K562 (cell line): ENCODE measurements around the gene NTM. TPM values are rescaled to one million over a fixed set of nuclear protein-coding genes. Genes with fewer than 3 reads are reported as not detected.

Experiments
- ATAC-seq: fragments of 200-7000 bp; cut with Tn5 transposase; 3 replicates; pipeline ENCODE4 v1.9.1; 2020; ENCODE audit warnings: moderate library complexity
- BruUV-seq: library from RNA; stranded (reverse); fragments of 400-500 nt; replicated peaks from 2 replicates; lab custom pipeline; 2021; lab: Mats Ljungman, UMichigan
- CTCF ChIA-PET: fragments of 300-600 bp; formaldehyde crosslinking; extraction: SDS; loops from one replicate; lab custom pipeline; 2021; ENCODE audit warnings: low intra/inter-chr PET ratio; lab: Yijun Ruan, JAX
- POLR2A ChIA-PET: fragments of 300-600, 350-650 bp; sonication (Branson Sonifier 250); formaldehyde crosslinking; extraction: SDS; loops from one replicate; lab custom pipeline; 2021; ENCODE audit warnings: antibody characterized with exemption, inconsistent platforms; lab: Yijun Ruan, JAX
- DNase-seq, 4 experiments: peaks; one replicate each; pipeline versions ENCODE4 v3.0.0 to v3.0.0-alpha.2; 2011 to 2018; ENCODE audit warnings: low spot score in 3 of 4, mixed read lengths in 3 of 4; ENCODE audit errors: extremely low read depth in 1 of 4
- FAIRE-seq: peaks from 2 replicates; lab custom pipeline; 2011; peaks lifted over from hg19 to GRCh38; lab: Jason Lieb, UNC
- H2AFZ ChIP-seq: 2 replicates; pipeline ENCODE4 v1.6.0; 2011; ENCODE audit warnings: low read depth, low read length, control low read depth, inconsistent platforms
- H3K27ac ChIP-seq: fragments of 200-600 bp; 3 replicates; pipeline ENCODE4 v1.8.0; 2011; ENCODE audit warnings: low read depth, mild to moderate bottlenecking, control low read depth, inconsistent platforms, low read length, moderate library complexity, mixed read lengths; ENCODE audit errors: extremely low read depth
- H3K27me3 ChIP-seq, 2 experiments: fragments of 300-600 bp in 1 of 2; 2 replicates in 1 of 2; 3 replicates in 1 of 2; pipeline versions ENCODE4 v1.6.0 to v1.8.0; 2011; ENCODE audit warnings: inconsistent platforms in 2 of 2, low read length in 2 of 2, mild to moderate bottlenecking in 1 of 2, mixed read lengths in 1 of 2, moderate library complexity in 1 of 2; ENCODE audit not compliant: control insufficient read depth in 2 of 2, insufficient read depth in 2 of 2
- H3K36me3 ChIP-seq: fragments of 300-600 bp; 3 replicates; pipeline ENCODE4 v1.8.0; 2011; ENCODE audit warnings: mild to moderate bottlenecking, low read length, inconsistent platforms; ENCODE audit not compliant: control insufficient read depth, insufficient read depth
- H3K4me1 ChIP-seq, 2 experiments: fragments of 200-600 bp in 1 of 2; replicated peaks in 1 of 2; 2 replicates in 1 of 2; 3 replicates in 1 of 2; pipeline versions ENCODE4 v1.5.1 to v1.8.0; 2011; ENCODE audit warnings: inconsistent platforms in 2 of 2, low read length in 2 of 2, mild to moderate bottlenecking in 1 of 2, mixed read lengths in 1 of 2, moderate library complexity in 1 of 2; ENCODE audit not compliant: control insufficient read depth in 2 of 2, insufficient read depth in 2 of 2
- H3K4me2 ChIP-seq: 2 replicates; pipeline ENCODE4 v1.6.1; 2011; ENCODE audit warnings: low read length, control low read depth, inconsistent platforms, mixed read lengths; ENCODE audit not compliant: insufficient read depth
- H3K4me3 ChIP-seq: fragments of 200-600 bp; sonication (generic), shearing (Covaris generic); 2 replicates; pipeline ENCODE4 v1.5.1; 2016; ENCODE audit warnings: control low read depth, inconsistent platforms
- H3K79me2 ChIP-seq: fragments of 200-600 bp; 3 replicates; pipeline ENCODE4 v1.8.0; 2011; ENCODE audit warnings: low read length, inconsistent platforms; ENCODE audit not compliant: control insufficient read depth, insufficient read depth
- H3K9ac ChIP-seq, 2 experiments: 2 replicates each; pipeline versions ENCODE4 v1.6.0 to v1.6.1; 2011; ENCODE audit warnings: low read depth in 2 of 2, low read length in 2 of 2, control low read depth in 1 of 2, inconsistent platforms in 1 of 2, mild to moderate bottlenecking in 1 of 2, mixed read lengths in 1 of 2; ENCODE audit not compliant: insufficient read depth in 1 of 2
- H3K9me1 ChIP-seq: one replicate; pipeline ENCODE4 v1.6.0; 2011; ENCODE audit warnings: inconsistent platforms, mild to moderate bottlenecking, low read length, moderate library complexity; ENCODE audit not compliant: control insufficient read depth, insufficient read depth
- H3K9me3 ChIP-seq: replicated peaks from 2 replicates; pipeline ENCODE4 v1.5.1; 2011; ENCODE audit warnings: low read depth, low read length, inconsistent platforms; ENCODE audit not compliant: control insufficient read depth, insufficient read depth
- H4K20me1 ChIP-seq: replicated peaks from 2 replicates; pipeline ENCODE4 v1.6.1; 2011; ENCODE audit warnings: low read length, inconsistent platforms, mixed read lengths; ENCODE audit not compliant: control insufficient read depth, insufficient read depth
- BHLHE40 ChIP-seq: IDR thresholded peaks from 2 replicates; pipeline ENCODE4 v1.6.1; 2011; ENCODE audit warnings: low read length, improper control_type of control experiment
- BRD4 ChIP-seq: fragments of 200-600 bp; sonication (generic); IDR thresholded peaks from 2 replicates; pipeline ENCODE4 v1.6.1; 2017; ENCODE audit warnings: inconsistent platforms
- CCNT2 ChIP-seq: IDR thresholded peaks from 2 replicates; pipeline ENCODE4 v1.6.1; 2011; ENCODE audit warnings: borderline replicate concordance, low read depth, mild to moderate bottlenecking, moderate library complexity, mixed read lengths, low read length; ENCODE audit not compliant: insufficient read length; ENCODE audit errors: extremely low read depth
- NCOA1 ChIP-seq: fragments of 450-650 bp; IDR thresholded peaks from 2 replicates; pipeline ENCODE4 v1.6.1; 2016; ENCODE audit warnings: low read depth
- SNIP1 ChIP-seq: fragments of 450-650 bp; IDR thresholded peaks from 2 replicates; pipeline ENCODE4 v1.7.1; 2017; ENCODE audit warnings: low read depth, mild to moderate bottlenecking
- ZFP1 ChIP-seq: fragments of 450-650 bp; formaldehyde crosslinking; IDR thresholded peaks from 2 replicates; pipeline ENCODE4 v1.4.0; 2020; ENCODE audit warnings: mild to moderate bottlenecking, mixed read lengths
- ZFX ChIP-seq: sonication (generic); formaldehyde crosslinking; IDR thresholded peaks from 2 replicates; pipeline ENCODE4 v1.8.0; 2022; ENCODE audit warnings: mild to moderate bottlenecking, missing genetic modification reagents, moderate library complexity
- ZNF217 ChIP-seq: sonication (generic); formaldehyde crosslinking; IDR thresholded peaks from 2 replicates; pipeline ENCODE4 v1.8.0; 2022; ENCODE audit warnings: mild to moderate bottlenecking, missing genetic modification reagents
- ZNF589 ChIP-seq: fragments of 200-800 bp; sonication (Bioruptor generic); IDR thresholded peaks from 2 replicates; pipeline ENCODE4 v1.6.1; 2016; ENCODE audit warnings: low read depth, missing genetic modification characterization, missing compliant biosample characterization
- WGBS: fragments of 100-300 bp; shearing (Covaris generic); methylation state at CpG from one replicate; pipeline ENCODE4 v1.1.6; 2016; ENCODE audit warnings: low coverage, mixed read lengths; ENCODE audit not compliant: insufficient coverage; ENCODE audit errors: missing lambda C conversion rate; 5-methylcytosine and 5-hydroxymethylcytosine counted together
- in situ Hi-C: fragments of 300-500 bp; cut with MboI; formaldehyde crosslinking; loops from 4 replicates; pipeline ENCODE4 v1.15.0; 2018; ENCODE audit warnings: inconsistent platforms, mixed read lengths
- intact Hi-C: fragments of 100-400 bp; cut with micrococcal nuclease; formaldehyde crosslinking; loops from 2 replicates; pipeline ENCODE4 v1.14.2; 2022
- polyA plus RNA-seq, 8 experiments: library from polyadenylated mRNA; depleted of rRNA in 4 of 8; stranded (reverse) in 5 of 8; unstranded in 3 of 8; fragments of >200 nt; fragmentation: Nextera tagmentation in 2 of 8; fragmentation: Illumina TruSeq in 1 of 8; extraction: Ambion mirVana in 2 of 8; extraction: Trizol in 1 of 8; gene quantifications; 2 replicates each; pipeline versions ENCODE4 v1.2.1 to v1.2.3, GENCODE V29; 2011 to 2014; ENCODE audit warnings: inconsistent platforms in 1 of 8, missing spikeins in 1 of 8
- total RNA-seq, 7 experiments: library from RNA; depleted of rRNA in 6 of 7; stranded (reverse); fragments of >200 nt in 6 of 7; fragmentation: Illumina TruSeq in 2 of 7; extraction: Trizol in 2 of 7; gene quantifications; 2 replicates each; pipeline versions ENCODE4 v1.2.1 to v1.2.3, GENCODE V29; 2011 to 2021; ENCODE audit warnings: low replicate concordance in 1 of 7
- TF ChIP-seq, protein P1 (sequence below), 2 experiments: fragments of 450-650 bp in 1 of 2; IDR thresholded peaks; 2 replicates each; pipeline ENCODE4 v1.6.1; 2011 to 2017; ENCODE audit warnings: low read depth in 2 of 2, antibody characterized with exemption in 1 of 2, borderline replicate concordance in 1 of 2, low read length in 1 of 2, mild to moderate bottlenecking in 1 of 2, mixed read lengths in 1 of 2; ENCODE audit not compliant: control insufficient read depth in 1 of 2
- TF ChIP-seq, protein P2 (sequence below): fragments of 450-650 bp; IDR thresholded peaks from 2 replicates; pipeline ENCODE4 v1.6.1; 2016
- TF ChIP-seq, protein P3 (sequence below): sonication (generic); formaldehyde crosslinking; IDR thresholded peaks from 2 replicates; pipeline ENCODE4 v1.8.0; 2022; ENCODE audit warnings: mild to moderate bottlenecking, missing genetic modification reagents

Gene NTM
- total and polyA plus RNA-seq, 9 of the 15 experiments (the other 6 are each of a cell fraction or from before 2014, with no cell fraction given) = not detected

DNA sequence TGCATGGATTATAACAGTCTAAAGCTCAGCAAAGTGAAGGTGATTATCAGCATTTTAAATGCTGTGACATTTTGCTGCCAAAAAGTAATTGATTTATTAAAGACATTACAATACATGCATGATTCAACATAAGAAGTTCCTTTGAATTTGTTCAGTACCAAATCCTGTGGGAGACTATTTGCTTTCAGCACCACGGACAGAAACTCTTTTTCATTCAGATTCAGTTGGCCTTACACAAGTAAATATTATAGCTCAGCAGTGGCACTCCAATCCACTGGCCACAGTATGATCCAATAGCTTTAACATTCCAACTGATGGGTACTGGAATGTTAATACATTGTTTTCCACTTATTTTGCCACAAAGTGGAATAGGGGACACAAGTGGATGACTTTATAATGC lies 806.7 kb downstream of the NTM start (continued):
- TF ChIP-seq, protein P1, sequence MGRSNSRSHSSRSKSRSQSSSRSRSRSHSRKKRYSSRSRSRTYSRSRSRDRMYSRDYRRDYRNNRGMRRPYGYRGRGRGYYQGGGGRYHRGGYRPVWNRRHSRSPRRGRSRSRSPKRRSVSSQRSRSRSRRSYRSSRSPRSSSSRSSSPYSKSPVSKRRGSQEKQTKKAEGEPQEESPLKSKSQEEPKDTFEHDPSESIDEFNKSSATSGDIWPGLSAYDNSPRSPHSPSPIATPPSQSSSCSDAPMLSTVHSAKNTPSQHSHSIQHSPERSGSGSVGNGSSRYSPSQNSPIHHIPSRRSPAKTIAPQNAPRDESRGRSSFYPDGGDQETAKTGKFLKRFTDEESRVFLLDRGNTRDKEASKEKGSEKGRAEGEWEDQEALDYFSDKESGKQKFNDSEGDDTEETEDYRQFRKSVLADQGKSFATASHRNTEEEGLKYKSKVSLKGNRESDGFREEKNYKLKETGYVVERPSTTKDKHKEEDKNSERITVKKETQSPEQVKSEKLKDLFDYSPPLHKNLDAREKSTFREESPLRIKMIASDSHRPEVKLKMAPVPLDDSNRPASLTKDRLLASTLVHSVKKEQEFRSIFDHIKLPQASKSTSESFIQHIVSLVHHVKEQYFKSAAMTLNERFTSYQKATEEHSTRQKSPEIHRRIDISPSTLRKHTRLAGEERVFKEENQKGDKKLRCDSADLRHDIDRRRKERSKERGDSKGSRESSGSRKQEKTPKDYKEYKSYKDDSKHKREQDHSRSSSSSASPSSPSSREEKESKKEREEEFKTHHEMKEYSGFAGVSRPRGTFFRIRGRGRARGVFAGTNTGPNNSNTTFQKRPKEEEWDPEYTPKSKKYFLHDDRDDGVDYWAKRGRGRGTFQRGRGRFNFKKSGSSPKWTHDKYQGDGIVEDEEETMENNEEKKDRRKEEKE (IDR thresholded peaks at IDR 0.05; ENCODE audit: borderline replicate concordance in 1 of 2, control insufficient read depth in 1 of 2, low read depth in 2 of 2, low read length in 1 of 2) = no peak

DNA sequence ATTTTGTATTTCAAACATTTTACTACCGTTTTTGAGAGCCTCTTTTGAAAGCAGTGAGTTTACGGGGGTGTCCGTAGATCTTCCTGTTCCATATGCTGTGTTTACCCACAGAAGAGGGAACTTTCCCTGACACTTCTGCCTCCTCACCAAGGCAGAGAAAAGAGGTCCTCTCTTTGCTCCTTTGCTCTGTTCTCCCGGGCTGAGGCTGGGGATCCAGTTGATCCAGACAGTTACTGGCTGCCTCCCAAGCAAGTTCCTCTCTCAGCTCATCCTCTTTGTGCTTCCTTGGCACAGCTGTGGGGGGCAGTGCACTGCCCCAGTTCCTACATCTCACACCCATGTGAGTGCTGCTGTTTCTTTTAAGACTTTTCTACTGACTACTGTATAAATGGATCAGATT lies 813.7 kb downstream of the NTM start:
- POLR2A ChIA-PET = no interaction called here

More for the DNA sequence above, 813.7 kb downstream of the NTM start:
- ATAC-seq = no peak
- Histone ChIP-seq H3K9me1 (no peaks in the 10 kb centered on the region), H3K4me2 (no peak overlapping the region), H3K9me3 (0 out of 2 replicates have a peak, but pooled peaks cover 1% of the 10 kb centered on the region), H3K9ac (no peak overlapping the region), H3K4me3 (no peak overlapping the region), H3K27ac (no peak overlapping the region), H3K4me1 (no peaks in the 10 kb centered on the region), H4K20me1 (no peaks in the 10 kb centered on the region), H3K36me3 (no peaks in the 10 kb centered on the region), H2AFZ (no peak overlapping the region), H3K27me3 (no peaks in the 10 kb centered on the region), H3K79me2 (no peaks in the 10 kb centered on the region)
- in situ Hi-C loops (no loop called here), intact Hi-C loops (no loop called here)
- CTCF ChIA-PET = no interaction called here
- BruUV-seq = no TSS peak
- TF ChIP-seq SNIP1 (no peak), ZFX (CRISPR knock-in tag) (no peak), ZNF589 (CRISPR knock-in tag) (no peak), CCNT2 (no peak), BHLHE40 (no peak), BRD4 (no peak), ZFP1 (CRISPR knock-in tag) (no peak), NCOA1 (no peak), ZNF217 (CRISPR knock-in tag) (no peak)
- TF ChIP-seq, protein P2, sequence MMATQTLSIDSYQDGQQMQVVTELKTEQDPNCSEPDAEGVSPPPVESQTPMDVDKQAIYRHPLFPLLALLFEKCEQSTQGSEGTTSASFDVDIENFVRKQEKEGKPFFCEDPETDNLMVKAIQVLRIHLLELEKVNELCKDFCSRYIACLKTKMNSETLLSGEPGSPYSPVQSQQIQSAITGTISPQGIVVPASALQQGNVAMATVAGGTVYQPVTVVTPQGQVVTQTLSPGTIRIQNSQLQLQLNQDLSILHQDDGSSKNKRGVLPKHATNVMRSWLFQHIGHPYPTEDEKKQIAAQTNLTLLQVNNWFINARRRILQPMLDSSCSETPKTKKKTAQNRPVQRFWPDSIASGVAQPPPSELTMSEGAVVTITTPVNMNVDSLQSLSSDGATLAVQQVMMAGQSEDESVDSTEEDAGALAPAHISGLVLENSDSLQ = no peak
- TF ChIP-seq, protein P3, sequence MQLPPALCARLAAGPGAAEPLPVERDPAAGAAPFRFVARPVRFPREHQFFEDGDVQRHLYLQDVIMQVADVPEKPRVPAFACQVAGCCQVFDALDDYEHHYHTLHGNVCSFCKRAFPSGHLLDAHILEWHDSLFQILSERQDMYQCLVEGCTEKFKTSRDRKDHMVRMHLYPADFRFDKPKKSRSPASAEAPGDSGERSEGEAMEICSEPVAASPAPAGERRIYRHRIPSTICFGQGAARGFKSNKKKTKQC (CRISPR knock-in tag) = no peak
- no peak for DNase-seq
- FAIRE-seq = no peak
- 0% methylated on average over 4 of the region's 4 CpGs for WGBS
